NK-92 (cell line): ENCODE data around the gene SORL1-AS1.
"Not testable (repeated sequence)": the region's sequence is repeated elsewhere in the genome, so short reads cannot be mapped to it uniquely, and the experiment has no call there.

Experiments used
- DNase-seq: peaks from one replicate; lab custom pipeline; 2025; ENCODE audit not compliant: unreplicated experiment; lab: John Stamatoyannopoulos, UW

Gene SORL1-AS1

DNA sequence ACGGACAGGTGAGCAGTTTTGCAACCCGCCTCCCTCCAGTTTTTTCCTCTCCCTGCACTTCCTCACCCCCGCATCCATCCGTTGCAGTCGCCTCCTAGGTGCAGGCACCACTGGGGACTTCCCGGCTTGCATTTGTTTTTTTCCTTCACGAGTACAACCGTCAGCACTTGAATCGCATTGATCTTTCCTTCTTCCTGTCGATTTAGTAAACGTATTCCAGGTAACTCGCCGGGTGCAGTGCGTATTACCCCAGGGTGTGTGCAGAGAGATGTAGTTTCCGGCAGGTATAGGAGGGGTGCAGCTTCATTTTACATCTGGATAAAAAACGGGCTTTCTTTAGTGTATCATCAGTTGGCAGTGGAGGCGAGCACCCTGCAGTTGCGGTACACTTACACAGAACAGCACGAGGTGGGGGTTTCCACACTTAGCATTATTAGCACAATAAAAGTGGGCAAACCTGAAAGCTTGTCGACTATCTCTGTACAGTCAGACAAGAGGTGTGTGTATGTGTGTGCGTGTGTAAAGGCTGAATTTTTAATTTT lies at the start of gene SORL1-AS1:
SORL1-AS1 (minus strand) TSS at position 359 of the 542 bp plus-strand sequence.
- no peak for DNase-seq

GRCh38 chr11:121500717-121501116 lies 48.0 kb upstream of the SORL1-AS1 start:
- no peak for DNase-seq

DNA sequence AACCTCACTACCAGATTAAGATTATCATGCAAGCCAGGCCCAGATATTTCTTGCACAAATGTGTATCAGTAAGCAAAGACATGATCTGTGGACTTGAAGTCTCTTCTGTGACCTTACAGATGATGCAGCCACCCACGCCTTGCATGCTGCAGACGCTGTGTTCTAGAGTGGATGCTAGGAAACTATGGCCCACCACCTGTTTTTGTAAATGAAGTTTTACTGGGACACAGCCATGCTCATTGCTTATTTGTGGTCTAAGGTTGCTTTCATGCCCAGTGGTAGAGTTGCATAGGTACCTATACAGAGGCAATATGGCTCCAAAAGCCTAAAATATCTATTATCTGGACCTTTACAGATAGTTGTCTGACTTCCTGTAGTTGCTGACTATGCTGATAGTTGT lies 47.5 kb upstream of the SORL1-AS1 start:
- no peak for DNase-seq

- no peak for DNase-seq
Measured at GRCh38 chr11:121499405-121499804, 46.6 kb upstream of the SORL1-AS1 start.

DNA sequence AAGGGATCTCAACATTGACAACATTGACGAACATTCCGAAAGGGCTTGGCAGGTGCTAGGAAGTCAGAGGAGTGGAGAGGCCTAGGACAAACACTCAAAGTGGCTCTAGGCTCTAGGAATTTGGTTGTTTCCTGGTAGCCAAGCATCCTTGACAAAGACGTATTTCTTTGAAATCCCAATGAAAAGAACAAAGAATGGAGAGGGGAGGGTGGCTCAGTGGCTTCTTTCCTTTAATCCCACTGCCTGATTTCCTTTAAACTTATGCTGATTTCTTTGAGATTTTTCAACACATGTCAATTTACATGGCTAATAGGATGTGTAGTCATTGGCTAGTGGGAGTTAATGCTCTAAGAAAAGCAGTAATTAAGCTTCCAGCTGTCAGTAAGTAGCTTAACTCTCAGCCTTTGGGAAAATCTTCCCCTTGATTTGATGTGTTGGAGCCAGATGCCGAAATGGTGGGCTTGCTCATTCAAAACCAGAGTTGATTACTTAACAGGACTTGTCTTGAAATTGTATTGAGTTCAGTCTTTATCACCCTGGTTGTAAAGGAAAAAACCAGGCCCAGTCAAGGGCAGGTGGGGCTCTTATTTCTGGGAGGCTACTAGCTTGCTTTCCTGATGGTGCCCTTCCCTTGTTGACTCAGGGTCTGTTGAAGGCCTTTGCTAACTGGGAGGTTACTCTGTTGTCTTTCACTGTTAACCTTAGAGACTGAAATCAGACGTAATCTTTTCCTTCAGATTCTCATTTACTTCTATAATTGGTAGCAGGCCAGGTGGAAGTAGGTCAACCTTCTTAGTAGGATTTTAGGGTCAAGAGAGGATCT lies 44.6 kb upstream of the SORL1-AS1 start:
- no peak for DNase-seq

- no peak for DNase-seq
Measured at GRCh38 chr11:121494355-121495099, 41.8 kb upstream of the SORL1-AS1 start.

- DNase-seq = no peak
Measured at GRCh38 chr11:121489823-121490222, 37.1 kb upstream of the SORL1-AS1 start.

GRCh38 chr11:121488641-121489040 lies 35.9 kb upstream of the SORL1-AS1 start:
- no peak for DNase-seq

- no peak for DNase-seq
Measured at GRCh38 chr11:121488170-121488569, 35.4 kb upstream of the SORL1-AS1 start.

DNA sequence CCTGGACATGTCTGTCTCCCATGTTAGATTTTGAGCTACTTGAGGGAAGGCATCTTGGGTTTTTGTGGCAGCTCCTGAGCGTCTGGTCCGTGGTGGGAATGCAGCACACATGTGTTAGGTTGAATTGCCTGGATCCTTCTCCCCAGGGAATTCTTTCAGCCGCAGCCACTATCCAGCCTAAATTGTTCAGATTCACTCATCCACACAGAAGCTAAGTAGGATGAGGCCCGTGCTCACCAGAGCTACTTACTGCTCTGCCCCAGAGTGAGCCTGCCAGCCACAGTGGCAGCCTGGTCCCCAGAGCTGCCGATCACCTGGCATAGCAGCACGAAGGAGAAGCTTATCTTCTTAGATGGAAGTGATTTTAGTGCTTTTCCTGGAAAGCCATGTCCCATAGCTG lies 34.4 kb upstream of the SORL1-AS1 start:
- DNase-seq = no peak

DNA sequence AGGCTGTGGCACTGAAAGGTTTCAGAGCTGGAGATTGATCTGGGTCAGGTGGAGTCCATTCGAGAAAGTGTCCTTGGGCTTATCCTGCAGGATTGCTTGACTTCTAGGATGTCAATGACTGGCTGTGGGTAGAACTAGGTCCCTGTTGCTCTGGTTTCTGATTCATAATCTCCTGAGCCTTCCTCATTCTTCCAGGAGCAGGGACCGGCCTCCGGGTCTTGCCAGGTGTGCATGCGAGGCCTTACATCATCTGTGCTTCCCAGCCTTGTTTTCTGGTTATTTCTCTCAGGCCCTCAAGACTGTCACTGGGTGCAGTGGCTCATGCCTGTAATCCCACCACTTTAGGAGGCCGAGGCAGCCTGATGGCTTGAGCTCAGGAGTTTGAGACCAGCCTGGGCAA lies 33.3 kb upstream of the SORL1-AS1 start:
- no peak for DNase-seq

DNA sequence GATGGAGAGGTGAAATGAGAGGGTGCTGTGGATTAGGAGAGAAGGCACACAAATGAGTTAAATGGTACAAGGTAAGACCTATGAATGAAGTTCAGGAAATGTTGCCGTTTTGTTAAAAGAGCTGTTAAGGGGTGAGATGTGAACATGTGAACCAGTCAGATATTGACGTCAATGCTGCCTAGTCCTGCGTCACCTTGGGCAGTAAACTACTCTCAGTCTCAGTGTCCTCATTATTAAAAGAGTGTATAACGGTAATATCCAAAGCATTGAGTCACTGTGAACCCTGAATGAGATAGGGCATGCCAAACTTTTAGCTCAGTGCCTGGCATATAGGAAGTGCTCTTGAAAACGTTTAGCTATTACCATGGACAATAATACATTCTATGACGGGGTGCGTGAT lies 32.4 kb upstream of the SORL1-AS1 start:
- no peak for DNase-seq

- no peak for DNase-seq
Measured at GRCh38 chr11:121483805-121484480, 31.2 kb upstream of the SORL1-AS1 start.

DNA sequence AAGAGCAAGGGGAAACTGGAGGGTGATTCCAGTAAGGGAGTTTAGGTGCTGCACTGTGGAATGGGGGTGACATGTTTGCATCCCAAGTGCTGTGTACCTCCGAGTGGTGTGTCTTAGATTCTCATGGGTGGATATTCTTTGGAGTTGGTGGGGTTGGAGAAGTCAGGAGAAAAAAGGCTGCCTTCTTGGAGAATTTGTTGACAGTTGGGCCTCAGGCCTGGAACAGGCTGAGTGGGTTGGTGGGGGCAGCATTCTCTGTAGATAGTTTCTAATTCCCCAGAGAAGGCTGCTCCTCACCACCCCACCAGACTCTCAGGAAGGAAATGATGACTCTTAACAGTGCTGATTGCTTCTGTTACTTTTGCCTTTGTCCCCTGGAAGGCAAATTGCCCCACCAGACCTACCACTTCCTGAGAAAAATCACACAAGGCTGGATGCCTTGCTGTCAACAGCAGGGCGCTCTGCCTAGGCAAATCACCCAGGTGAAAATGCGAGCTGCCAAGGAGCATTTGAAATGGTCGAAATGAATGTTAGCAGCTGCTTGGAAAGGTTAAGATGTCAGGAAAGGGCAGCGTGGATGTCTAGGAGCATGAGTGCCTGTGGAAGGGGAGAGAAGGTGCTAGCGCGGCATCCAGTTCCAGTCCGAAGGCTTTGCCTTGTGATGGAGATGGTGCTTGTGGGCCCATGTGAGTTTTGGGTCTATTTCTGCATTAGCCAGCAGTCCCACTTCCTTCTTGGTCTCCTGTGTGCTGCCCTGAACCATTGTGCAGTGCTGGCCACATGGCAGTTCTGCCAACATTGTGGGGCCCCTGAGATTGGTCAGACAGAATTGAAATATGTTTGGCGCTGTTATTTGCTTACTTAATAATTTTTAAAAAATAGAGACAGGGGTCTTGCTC lies 29.7 kb upstream of the SORL1-AS1 start:
- DNase-seq = no peak

DNA sequence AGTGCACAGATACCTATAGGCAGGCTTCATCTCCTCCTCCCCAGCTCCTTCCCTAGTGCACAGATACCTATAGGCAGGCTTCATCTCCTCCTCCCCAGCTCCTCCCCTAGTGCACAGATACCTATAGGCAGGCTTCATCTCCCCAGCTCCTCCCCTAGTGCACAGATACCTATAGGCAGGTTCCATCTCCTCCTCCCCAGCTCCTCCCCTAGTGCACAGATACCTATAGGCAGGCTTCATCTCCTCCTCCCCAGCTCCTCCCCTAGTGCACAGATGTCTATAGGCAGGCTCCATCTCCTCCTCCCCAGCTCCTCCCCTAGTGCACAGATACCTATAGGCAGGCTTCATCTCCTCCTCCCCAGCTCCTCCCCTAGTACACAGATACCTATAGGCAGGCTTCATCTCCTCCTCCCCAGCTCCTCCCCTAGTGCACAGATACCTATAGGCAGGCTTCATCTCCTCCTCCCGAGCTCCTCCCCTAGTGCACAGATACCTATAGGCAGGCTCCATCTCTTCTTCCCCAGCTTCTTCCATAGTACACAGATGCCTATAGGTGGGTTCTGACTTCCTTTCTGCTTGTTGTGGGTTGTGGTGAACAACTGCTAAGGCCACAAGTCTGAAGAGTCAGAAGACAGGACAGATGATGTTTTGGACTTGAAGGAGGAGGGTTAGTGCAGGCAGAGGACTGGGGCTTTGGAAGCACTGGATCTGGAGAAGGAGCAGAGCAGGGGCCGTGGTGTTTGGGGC lies 28.9 kb upstream of the SORL1-AS1 start:
- not testable (repeated sequence) for DNase-seq

- no peak for DNase-seq
Measured at GRCh38 chr11:121479698-121480238, 27.0 kb upstream of the SORL1-AS1 start.

GRCh38 chr11:121478895-121479697 lies 26.3 kb upstream of the SORL1-AS1 start:
- DNase-seq = no peak

GRCh38 chr11:121478226-121478894 lies 25.6 kb upstream of the SORL1-AS1 start:
- DNase-seq = no peak
